ENCODE measurements around the gene CHRNB2. TPM values are rescaled to one million over a fixed set of nuclear protein-coding genes. Genes with fewer than 3 reads are reported as not detected.
"Not testable (repeated sequence)": the region's sequence is repeated elsewhere in the genome, so short reads cannot be mapped to it uniquely, and the experiment has no call there.

CHRNB2 gene
- total and polyA plus RNA-seq, 11 donors = 0.03 to 0.14 (median 0.05) TPM; not detected in 7

- Histone ChIP-seq H3K4me1 (peaks cover 0 to 34% (median 20%) of the 10 kb centered on the region in 12 donors), H3K4me3 (no peak overlapping the region), H3K9me3 (no peaks in the 10 kb centered on the region), H3K27me3 (no peaks in the 10 kb centered on the region), H3K36me3 (peaks cover 0 to 10% (median 0%) of the 10 kb centered on the region in 9 donors), H3K27ac (no peak overlapping the region)
- no peak for TF ChIP-seq POLR2A (IDR thresholded peaks at IDR 0.05)
- TF ChIP-seq, protein P1, sequence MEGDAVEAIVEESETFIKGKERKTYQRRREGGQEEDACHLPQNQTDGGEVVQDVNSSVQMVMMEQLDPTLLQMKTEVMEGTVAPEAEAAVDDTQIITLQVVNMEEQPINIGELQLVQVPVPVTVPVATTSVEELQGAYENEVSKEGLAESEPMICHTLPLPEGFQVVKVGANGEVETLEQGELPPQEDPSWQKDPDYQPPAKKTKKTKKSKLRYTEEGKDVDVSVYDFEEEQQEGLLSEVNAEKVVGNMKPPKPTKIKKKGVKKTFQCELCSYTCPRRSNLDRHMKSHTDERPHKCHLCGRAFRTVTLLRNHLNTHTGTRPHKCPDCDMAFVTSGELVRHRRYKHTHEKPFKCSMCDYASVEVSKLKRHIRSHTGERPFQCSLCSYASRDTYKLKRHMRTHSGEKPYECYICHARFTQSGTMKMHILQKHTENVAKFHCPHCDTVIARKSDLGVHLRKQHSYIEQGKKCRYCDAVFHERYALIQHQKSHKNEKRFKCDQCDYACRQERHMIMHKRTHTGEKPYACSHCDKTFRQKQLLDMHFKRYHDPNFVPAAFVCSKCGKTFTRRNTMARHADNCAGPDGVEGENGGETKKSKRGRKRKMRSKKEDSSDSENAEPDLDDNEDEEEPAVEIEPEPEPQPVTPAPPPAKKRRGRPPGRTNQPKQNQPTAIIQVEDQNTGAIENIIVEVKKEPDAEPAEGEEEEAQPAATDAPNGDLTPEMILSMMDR (IDR thresholded peaks at IDR 0.05) = no peak
- DNase-seq (no peak), ATAC-seq (no peak)
- intact Hi-C loops (cut with DNase I) = no loop called here
- WGBS, 4 donors = 42 to 54% (median 45%) methylated on average over 3 of the region's 3 CpGs
Measured at GRCh38 chr1:154521695-154522094, 45.9 kb upstream of the CHRNB2 start.

DNA sequence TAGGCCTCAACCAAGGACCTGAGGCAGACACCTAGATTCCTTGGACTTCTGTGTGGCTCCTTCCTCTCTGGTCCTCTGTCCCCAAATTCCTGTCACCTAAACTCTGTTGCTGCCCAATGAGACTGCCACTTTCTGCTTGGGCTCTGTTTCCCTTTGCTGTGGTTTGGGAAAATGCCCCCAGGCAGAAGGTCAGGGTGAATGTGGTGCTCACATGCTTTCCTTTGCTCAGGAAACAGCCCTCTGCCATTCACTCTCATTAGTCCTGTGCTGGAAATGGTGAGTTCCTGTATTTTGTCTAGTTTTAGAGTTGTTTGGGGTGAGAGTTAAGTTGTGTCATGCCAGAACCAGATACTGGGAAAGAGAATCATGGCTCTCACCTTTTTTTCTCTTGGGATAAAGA lies 42.7 kb upstream of the CHRNB2 start:
- intact Hi-C loops (cut with DNase I) = no loop called here
- peaks cover 0 to 10% (median 0%) of the 10 kb centered on the region in 9 donors for H3K36me3 ChIP-seq
- no peaks in the 10 kb centered on the region for H3K9me3 ChIP-seq
- H3K4me3 ChIP-seq = no peak overlapping the region
- DNase-seq = no peak
- H3K27me3 ChIP-seq = no peaks in the 10 kb centered on the region
- no peak for ATAC-seq
- TF ChIP-seq, protein P1 (IDR thresholded peaks at IDR 0.05) = no peak
- TF ChIP-seq POLR2A (IDR thresholded peaks at IDR 0.05) = no peak
- peaks cover 0 to 21% (median 16%) of the 10 kb centered on the region in 12 donors for H3K4me1 ChIP-seq
- no peak overlapping the region for H3K27ac ChIP-seq

DNA sequence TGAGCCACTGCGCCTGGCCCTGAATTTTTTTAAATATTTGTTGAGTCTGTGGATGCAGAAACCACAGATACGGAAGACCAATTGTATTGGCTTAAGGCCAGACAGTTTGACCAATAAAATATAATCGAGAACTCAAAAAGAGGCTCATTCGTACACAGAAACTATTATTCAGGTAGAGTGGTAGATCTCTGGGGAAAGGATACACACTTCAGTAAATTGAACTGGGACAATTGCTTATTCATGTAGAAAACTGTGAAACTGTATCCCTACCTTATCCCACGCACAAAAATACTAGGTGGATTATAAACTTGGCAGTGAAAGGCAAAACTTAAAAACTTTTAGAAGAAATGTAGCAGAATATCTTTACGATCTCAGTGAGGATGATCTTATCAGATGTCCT lies 40.4 kb upstream of the CHRNB2 start:
- WGBS, 4 donors = 67 to 80% (median 73%) methylated on average over 6 of the region's 6 CpGs
- H3K27me3 ChIP-seq = no peaks in the 10 kb centered on the region
- TF ChIP-seq POLR2A (IDR thresholded peaks at IDR 0.05) = no peak
- TF ChIP-seq, protein P1 (IDR thresholded peaks at IDR 0.05) = no peak
- ATAC-seq = no peak
- intact Hi-C loops (cut with DNase I) = no loop called here
- H3K4me3 ChIP-seq = no peak overlapping the region
- H3K27ac ChIP-seq = no peak overlapping the region
- H3K4me1 ChIP-seq = no peaks in the 10 kb centered on the region
- peaks cover 0 to 10% (median 0%) of the 10 kb centered on the region in 9 donors for H3K36me3 ChIP-seq
- no peaks in the 10 kb centered on the region for H3K9me3 ChIP-seq
- no peak for DNase-seq

- Histone ChIP-seq H3K27ac (no peak overlapping the region), H3K36me3 (no peaks in the 10 kb centered on the region), H3K27me3 (no peaks in the 10 kb centered on the region), H3K4me1 (no peaks in the 10 kb centered on the region), H3K9me3 (no peaks in the 10 kb centered on the region), H3K4me3 (no peak overlapping the region)
- DNase-seq (no peak), ATAC-seq (no peak)
- TF ChIP-seq, protein P1 (IDR thresholded peaks at IDR 0.05) = no peak
- whole genome bisulfite sequencing, 4 donors = 94 to 96% (median 95%) methylated on average over 6 of the region's 6 CpGs
- intact Hi-C loops (cut with DNase I) = no loop called here
Measured at GRCh38 chr1:154529308-154529707, 38.3 kb upstream of the CHRNB2 start.

DNA sequence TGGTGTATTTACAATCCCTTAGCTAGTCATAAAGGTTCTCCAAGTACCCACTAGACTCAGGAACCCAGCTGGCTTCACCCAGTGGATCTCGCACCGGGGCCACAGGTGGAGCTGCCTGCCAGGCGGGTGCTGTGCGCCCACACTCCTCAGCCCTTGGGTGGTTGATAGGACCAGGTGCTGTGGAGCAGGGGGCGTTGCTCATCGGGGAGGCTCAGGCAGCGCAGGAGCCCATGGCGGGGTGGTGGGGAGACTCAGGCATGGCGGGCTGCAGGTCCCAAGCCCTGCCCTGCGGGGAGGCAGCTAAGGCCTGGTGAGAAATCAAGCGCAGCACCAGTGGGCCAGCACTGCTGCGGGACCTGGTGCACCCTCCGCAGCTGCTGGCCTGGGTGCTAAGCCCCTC lies 35.6 kb upstream of the CHRNB2 start:
- H3K36me3 ChIP-seq; H3K4me1 ChIP-seq; ATAC-seq; H3K27ac ChIP-seq; H3K27me3 ChIP-seq; H3K4me3 ChIP-seq; H3K9me3 ChIP-seq; DNase-seq; intact Hi-C loops (cut with DNase I): not testable (repeated sequence)
- WGBS, 4 donors = 97 to 100% (median 98%) methylated on average over 1 to 13 of the region's 13 CpGs
